Retina (tissue), 1 donor: ENCODE measurements around the gene PLBD1.

Source experiments
- DNase-seq: peaks from one replicate; pipeline ENCODE4 v3.0.0-alpha.2; 2016

The PLBD1 gene

GRCh38 chr12:14563046-14563445 is 4.6 kb downstream of the PLBD1 start:
- no peak for DNase-seq

- no peak for DNase-seq
Measured at GRCh38 chr12:14562279-14562678, 5.4 kb downstream of the PLBD1 start.

GRCh38 chr12:14561677-14562238 is 5.9 kb downstream of the PLBD1 start:
- no peak for DNase-seq

GRCh38 chr12:14560904-14561574 is 6.6 kb downstream of the PLBD1 start:
- DNase-seq: no peak

GRCh38 chr12:14558473-14558959 is 9.2 kb downstream of the PLBD1 start:
- DNase-seq: no peak

GRCh38 chr12:14557966-14558365 is 9.7 kb downstream of the PLBD1 start:
- DNase-seq: no peak

GRCh38 chr12:14554281-14555007 is 13.2 kb downstream of the PLBD1 start:
- DNase-seq: no peak

GRCh38 chr12:14548609-14549008 is 19.1 kb downstream of the PLBD1 start:
- no peak for DNase-seq

GRCh38 chr12:14547571-14547970 is 20.1 kb downstream of the PLBD1 start:
- no peak for DNase-seq

- DNase-seq: no peak
Measured at GRCh38 chr12:14545144-14546124, 22.2 kb downstream of the PLBD1 start.

GRCh38 chr12:14540801-14541462 is 26.8 kb downstream of the PLBD1 start:
- no peak for DNase-seq

- no peak for DNase-seq
Measured at GRCh38 chr12:14537088-14537487, 30.6 kb downstream of the PLBD1 start.

GRCh38 chr12:14532152-14532551 is 35.5 kb downstream of the PLBD1 start:
- no peak for DNase-seq

GRCh38 chr12:14525964-14526363 is 41.7 kb downstream of the PLBD1 start:
- DNase-seq: no peak

- DNase-seq: no peak
Measured at GRCh38 chr12:14521822-14522221, 45.9 kb downstream of the PLBD1 start.

- DNase-seq: no peak
Measured at GRCh38 chr12:14514946-14515345, 52.7 kb downstream of the PLBD1 start.

GRCh38 chr12:14514154-14514842 is 53.4 kb downstream of the PLBD1 start:
- DNase-seq: no peak

GRCh38 chr12:14510574-14510973 is 57.1 kb downstream of the PLBD1 start:
- DNase-seq: no peak

- DNase-seq: no peak
Measured at GRCh38 chr12:14505626-14506596, 61.8 kb downstream of the PLBD1 start.

GRCh38 chr12:14495326-14495725 is 72.4 kb downstream of the PLBD1 start:
- no peak for DNase-seq
